RWPE2 (cell line): ENCODE results near the gene BTBD7.

Experiments
- ATAC-seq: fragments of 200-7000 bp; cut with Tn5 transposase; 3 replicates; pipeline ENCODE4 v1.9.1; 2021; ENCODE audit warnings: low read depth
- DNase-seq: peaks from one replicate; pipeline ENCODE4 v3.0.0-alpha.2; 2020; ENCODE audit warnings: low spot score
- H3K27ac ChIP-seq: fragments of 450-650 bp; 2 replicates; pipeline ENCODE4 v1.5.1; 2017; ENCODE audit warnings: mild to moderate bottlenecking; ENCODE audit not compliant: poor library complexity, severe bottlenecking
- H3K27me3 ChIP-seq: fragments of 250-450 bp; sonication (Bioruptor Pico); 2 replicates; pipeline ENCODE4 v1.5.1; 2021; ENCODE audit warnings: mild to moderate bottlenecking, moderate library complexity; ENCODE audit not compliant: insufficient read depth, poor library complexity, severe bottlenecking
- H3K36me3 ChIP-seq: fragments of 250-450 bp; sonication (Bioruptor Pico); 2 replicates; pipeline ENCODE4 v1.5.1; 2020; ENCODE audit warnings: low read depth, mild to moderate bottlenecking, moderate library complexity
- H3K4me1 ChIP-seq: fragments of 250-450 bp; sonication (Bioruptor Pico); 2 replicates; pipeline ENCODE4 v1.5.1; 2021; ENCODE audit warnings: mild to moderate bottlenecking, moderate library complexity; ENCODE audit not compliant: insufficient read depth, poor library complexity, severe bottlenecking
- H3K4me3 ChIP-seq: fragments of 250-450 bp; sonication (Bioruptor Pico); 2 replicates; pipeline ENCODE4 v1.5.1; 2021; ENCODE audit warnings: mild to moderate bottlenecking, moderate library complexity; ENCODE audit not compliant: severe bottlenecking
- H3K9me3 ChIP-seq: fragments of 250-450 bp; sonication (Bioruptor Pico); 2 replicates; pipeline ENCODE4 v1.5.1; 2021; ENCODE audit warnings: mild to moderate bottlenecking, moderate library complexity; ENCODE audit not compliant: severe bottlenecking
- CTCF ChIP-seq: fragments of 450-650 bp; IDR thresholded peaks from one replicate; pipeline ENCODE4 v1.5.1; 2017; ENCODE audit warnings: mild to moderate bottlenecking, moderate library complexity; ENCODE audit not compliant: poor library complexity, severe bottlenecking

The BTBD7 gene

GRCh38 chr14:93315575-93315974 is 17.3 kb downstream of the BTBD7 start:
- Histone ChIP-seq H3K36me3 (peaks cover 5% of the 10 kb centered on the region; the same call in 1 of the 2 replicates), H3K27ac (no peak overlapping the region), H3K4me1 (peaks cover 28% of the 10 kb centered on the region), H3K4me3 (no peak overlapping the region), H3K27me3 (no peaks in the 10 kb centered on the region), H3K9me3 (no peaks in the 10 kb centered on the region)
- TF ChIP-seq CTCF = no peak
- ATAC-seq (no peak), DNase-seq (no peak)

GRCh38 chr14:93311082-93311481 is 21.8 kb downstream of the BTBD7 start:
- no peak overlapping the region for H3K27ac ChIP-seq
- ATAC-seq = no peak

GRCh38 chr14:93309427-93309966 is 23.3 kb downstream of the BTBD7 start:
- no peaks in the 10 kb centered on the region for H3K27me3 ChIP-seq
- TF ChIP-seq CTCF = no peak
- no peak overlapping the region for H3K4me3 ChIP-seq
- H3K4me1 ChIP-seq = peaks cover 3% of the 10 kb centered on the region
- no peak for ATAC-seq
- no peaks in the 10 kb centered on the region for H3K9me3 ChIP-seq
- peaks cover 5% of the 10 kb centered on the region; the same call in 1 of the 2 replicates for H3K36me3 ChIP-seq
- no peak overlapping the region for H3K27ac ChIP-seq
- no peak for DNase-seq

More at GRCh38 chr14:93311082-93311481, 21.8 kb downstream of the BTBD7 start:
- Histone ChIP-seq H3K9me3 (no peaks in the 10 kb centered on the region), H3K36me3 (0 out of 2 replicates have a peak, but pooled peaks cover 5% of the 10 kb centered on the region), H3K27me3 (no peaks in the 10 kb centered on the region), H3K4me1 (peaks cover 3% of the 10 kb centered on the region), H3K4me3 (no peak overlapping the region)
- no peak for TF ChIP-seq CTCF
- no peak for DNase-seq

GRCh38 chr14:93308686-93309345 is 24.0 kb downstream of the BTBD7 start:
- Histone ChIP-seq H3K27ac (no peak overlapping the region), H3K36me3 (peaks cover 5% of the 10 kb centered on the region; the same call in 1 of the 2 replicates), H3K4me3 (no peak overlapping the region), H3K4me1 (peaks cover 3% of the 10 kb centered on the region), H3K27me3 (no peaks in the 10 kb centered on the region), H3K9me3 (no peaks in the 10 kb centered on the region)
- ATAC-seq (no peak), DNase-seq (no peak)
- no peak for TF ChIP-seq CTCF

GRCh38 chr14:93306812-93307211 is 26.0 kb downstream of the BTBD7 start:
- H3K36me3 ChIP-seq = peaks cover 5% of the 10 kb centered on the region; the same call in 1 of the 2 replicates
- H3K9me3 ChIP-seq = no peaks in the 10 kb centered on the region
- no peak overlapping the region for H3K4me3 ChIP-seq
- H3K27ac ChIP-seq = no peak overlapping the region
- TF ChIP-seq CTCF = no peak
- no peaks in the 10 kb centered on the region for H3K27me3 ChIP-seq
- DNase-seq (no peak), ATAC-seq (no peak)
- peaks cover 9% of the 10 kb centered on the region for H3K4me1 ChIP-seq
